Esophagus squamous epithelium (tissue), 4 donors: ENCODE measurements around the gene GLG1.
"Not testable (repeated sequence)": the region's sequence is repeated elsewhere in the genome, so short reads cannot be mapped to it uniquely, and the experiment has no call there.

ENCODE experiments used
- CTCF ChIP-seq, 6 experiments: fragments of 450-650 bp in 4 of 6; fragments of 200-600 bp in 2 of 6; sonication (generic) in 2 of 6; IDR thresholded peaks; one replicate each; pipeline ENCODE4 v1.5.1; 2016 to 2019; ENCODE audit warnings: antibody characterized with exemption in 6 of 6, mild to moderate bottlenecking in 4 of 6, moderate library complexity in 4 of 6
- POLR2A ChIP-seq, 4 donors: fragments of 450-650 bp; IDR thresholded peaks; one replicate each; pipeline ENCODE4 v1.6.1; 2017; ENCODE audit warnings: antibody characterized with exemption in 4 of 4, mild to moderate bottlenecking in 4 of 4, moderate library complexity in 3 of 4

GRCh38 chr16:74652883-74653282 is 46.0 kb upstream of the GLG1 start:
- not testable (repeated sequence) for TF ChIP-seq CTCF, POLR2A (IDR thresholded peaks at IDR 0.05)
